GM12878 (cell line): ENCODE measurements around the gene RXFP1. TPM values are rescaled to one million over a fixed set of nuclear protein-coding genes. Genes with fewer than 3 reads are reported as not detected.

ENCODE experiments used
- ATAC-seq: fragments of 200-7000 bp; cut with Tn5 transposase; 3 replicates; pipeline ENCODE4 v1.9.1; 2020; ENCODE audit warnings: mild to moderate bottlenecking, moderate library complexity
- BruUV-seq: library from RNA; stranded (reverse); fragments of 400-500 nt; replicated peaks from 2 replicates; lab custom pipeline; 2021; lab: Mats Ljungman, UMichigan
- CTCF ChIA-PET: fragments of 300-600 bp; sonication (Branson Sonifier 250); formaldehyde crosslinking; extraction: SDS; loops from one replicate; lab custom pipeline; 2021; ENCODE audit warnings: inconsistent platforms; lab: Yijun Ruan, JAX
- POLR2A ChIA-PET: fragments of 350-600 bp; formaldehyde crosslinking; extraction: SDS; loops from one replicate; lab custom pipeline; 2021; ENCODE audit warnings: inconsistent platforms; lab: Charles Lee
- RAD21 ChIA-PET: fragments of 300-600 bp; sonication (Branson Sonifier 250); formaldehyde crosslinking; loops from one replicate; lab custom pipeline; 2023; ENCODE audit warnings: antibody characterized with exemption; ENCODE audit not compliant: unreplicated experiment; lab: Charles Lee
- SMC1A ChIA-PET: fragments of 300-600 bp; sonication (Branson Sonifier 250); formaldehyde crosslinking; loops from one replicate; lab custom pipeline; 2023; ENCODE audit not compliant: unreplicated experiment, uncharacterized antibody; lab: Charles Lee
- DNase-seq: peaks from one replicate; pipeline ENCODE4 v3.0.0-alpha.2; 2011; ENCODE audit warnings: low read depth, low spot score
- FAIRE-seq: peaks from 3 replicates; lab custom pipeline; 2011; peaks lifted over from hg19 to GRCh38; lab: Jason Lieb, UNC
- H2AFZ ChIP-seq: 2 replicates; pipeline ENCODE4 v1.6.0; 2011; ENCODE audit warnings: low read depth, low read length, control low read depth; ENCODE audit not compliant: control insufficient read depth
- H3K27ac ChIP-seq: 2 replicates; pipeline ENCODE4 v1.5.1; 2011; ENCODE audit warnings: control low read depth; ENCODE audit not compliant: control insufficient read depth, insufficient read depth
- H3K27me3 ChIP-seq, 2 experiments: replicated peaks in 1 of 2; 2 replicates each; pipeline versions ENCODE4 v1.6.0 to v1.6.1; 2011; ENCODE audit warnings: low read length in 1 of 2; ENCODE audit not compliant: control insufficient read depth in 2 of 2, insufficient read depth in 2 of 2
- H3K36me3 ChIP-seq, 2 experiments: 2 replicates each; pipeline ENCODE4 v1.5.1; 2011; ENCODE audit warnings: low read length in 1 of 2; ENCODE audit not compliant: control insufficient read depth in 2 of 2, insufficient read depth in 2 of 2
- H3K4me1 ChIP-seq: 2 replicates; pipeline ENCODE4 v1.6.1; 2011; ENCODE audit warnings: mild to moderate bottlenecking, low read length, moderate library complexity, mixed read lengths; ENCODE audit not compliant: control insufficient read depth, insufficient read depth
- H3K4me2 ChIP-seq: 2 replicates; pipeline ENCODE4 v1.6.0; 2011; ENCODE audit warnings: control low read depth; ENCODE audit not compliant: control insufficient read depth, insufficient read depth
- H3K4me3 ChIP-seq: fragments of 200-600 bp; sonication (generic); 2 replicates; pipeline ENCODE4 v1.5.1; 2016
- H3K79me2 ChIP-seq: 2 replicates; pipeline ENCODE4 v1.6.0; 2011; ENCODE audit warnings: low read length; ENCODE audit not compliant: control insufficient read depth, insufficient read depth
- H3K9ac ChIP-seq: 2 replicates; pipeline ENCODE4 v1.8.0; 2011; ENCODE audit warnings: low read length, control low read depth, mixed read lengths; ENCODE audit not compliant: control insufficient read depth, insufficient read depth
- H3K9me3 ChIP-seq: replicated peaks from 3 replicates; pipeline ENCODE4 v1.5.1; 2011; ENCODE audit warnings: mild to moderate bottlenecking, low read length; ENCODE audit not compliant: control insufficient read depth, insufficient read depth
- H4K20me1 ChIP-seq: 2 replicates; pipeline ENCODE4 v1.6.0; 2011; ENCODE audit not compliant: control insufficient read depth, insufficient read depth
- CBX3 ChIP-seq: fragments of 200-600 bp; sonication (generic); IDR thresholded peaks from 2 replicates; pipeline ENCODE4 v1.6.1; 2016; ENCODE audit warnings: low read depth, borderline replicate concordance
- CEBPZ ChIP-seq: fragments of 150-350 bp; IDR thresholded peaks from 2 replicates; pipeline ENCODE4 v1.6.1; 2016; ENCODE audit warnings: low read depth, low read length
- GABPA ChIP-seq: IDR thresholded peaks from 2 replicates; pipeline ENCODE4 v1.6.1; 2014; ENCODE audit warnings: antibody characterized with exemption, low read depth, mild to moderate bottlenecking, inconsistent platforms
- HCFC1 ChIP-seq: fragments of 150-350 bp; IDR thresholded peaks from 2 replicates; pipeline ENCODE4 v1.6.1; 2014; ENCODE audit warnings: low read length
- JUNB ChIP-seq: IDR thresholded peaks from 2 replicates; pipeline ENCODE4 v1.6.1; 2016; ENCODE audit warnings: antibody characterized with exemption, mild to moderate bottlenecking
- KAT2A ChIP-seq: conservative IDR thresholded peaks from 2 replicates; pipeline ENCODE4 v1.6.1; 2011; ENCODE audit warnings: low read depth, low read length; ENCODE audit not compliant: control insufficient read depth
- PAX8 ChIP-seq: fragments of 450-650 bp; IDR thresholded peaks from 2 replicates; pipeline ENCODE4 v1.6.1; 2017; ENCODE audit warnings: mild to moderate bottlenecking, moderate library complexity
- RB1 ChIP-seq: fragments of 450-650 bp; formaldehyde crosslinking; IDR thresholded peaks from 2 replicates; pipeline ENCODE4 v1.6.1; 2017; ENCODE audit warnings: mild to moderate bottlenecking, borderline replicate concordance
- RCOR1 ChIP-seq: conservative IDR thresholded peaks from 2 replicates; pipeline ENCODE4 v1.6.1; 2012; ENCODE audit warnings: low read depth, low read length, improper control_type of control experiment
- REST ChIP-seq: IDR thresholded peaks from 2 replicates; pipeline ENCODE4 v1.6.1; 2012; ENCODE audit warnings: mild to moderate bottlenecking, low read depth, low read length
- SREBF2 ChIP-seq: IDR thresholded peaks from 2 replicates; pipeline ENCODE4 v1.6.1; 2012; ENCODE audit warnings: mild to moderate bottlenecking, low read length
- WRNIP1 ChIP-seq: IDR thresholded peaks from 2 replicates; pipeline ENCODE4 v1.6.1; 2011; ENCODE audit warnings: low read depth, low read length, improper control_type of control experiment, borderline replicate concordance
- YBX1 ChIP-seq: fragments of 450-650 bp; IDR thresholded peaks from 2 replicates; pipeline ENCODE4 v1.6.1; 2016; ENCODE audit warnings: antibody characterized with exemption
- in situ Hi-C: fragments of 300-500 bp; cut with MboI; formaldehyde crosslinking; loops from 9 replicates; pipeline ENCODE4 v1.14.3; 2018; ENCODE audit warnings: mixed read lengths
- intact Hi-C: fragments of 100-400 bp; cut with micrococcal nuclease; formaldehyde crosslinking; loops from one replicate; pipeline ENCODE4 v1.14.2; 2022; ENCODE audit not compliant: unreplicated experiment
- polyA plus RNA-seq, 11 experiments: library from polyadenylated mRNA; depleted of rRNA in 4 of 11; unstranded in 6 of 11; stranded (reverse) in 5 of 11; fragments of >200 nt; fragmentation: Nextera tagmentation in 4 of 11; fragmentation: Illumina TruSeq in 1 of 11; extraction: Ambion mirVana in 4 of 11; extraction: Trizol in 1 of 11; gene quantifications; 1 replicate in 1 of 11; 2 replicates in 10 of 11; pipeline versions ENCODE4 v1.2.1 to v1.2.3, GENCODE V29; 2011 to 2016; ENCODE audit warnings: inconsistent platforms in 2 of 11, missing spikeins in 2 of 11, low read depth in 1 of 11
- total RNA-seq, 4 experiments: library from RNA; depleted of rRNA in 3 of 4; stranded (reverse); fragments of >200 nt in 3 of 4; fragmentation: Illumina TruSeq in 1 of 4; extraction: Trizol in 1 of 4; gene quantifications; 2 replicates each; pipeline versions ENCODE4 v1.2.1 to v1.2.3, GENCODE V29; 2013 to 2021

The RXFP1 gene
- total and polyA plus RNA-seq, 10 of the 15 experiments (the other 5 are each of a cell fraction or from before 2014, with no cell fraction given): 0.12 TPM; not detected in 9

- no peaks in the 10 kb centered on the region for H3K27me3 ChIP-seq
- POLR2A ChIA-PET: no interaction called here
- SMC1A ChIA-PET: no interaction called here
- TF ChIP-seq GABPA (no peak), WRNIP1 (no peak), RCOR1 (no peak), REST (no peak), HCFC1 (no peak), KAT2A (no peak), RB1 (no peak), CBX3 (no peak), PAX8 (no peak), JUNB (no peak), CEBPZ (no peak), YBX1 (no peak), SREBF2 (no peak)
- TF ChIP-seq, all 136 proteins: peak for 0
- H3K36me3 ChIP-seq: no peaks in the 10 kb centered on the region
- H3K4me3 ChIP-seq: no peak overlapping the region
- BruUV-seq: no TSS peak
- ChIA-PET CTCF (no interaction called here), RAD21 (no interaction called here)
- in situ Hi-C loops (no loop called here), intact Hi-C loops (no loop called here)
- ATAC-seq (no peak), DNase-seq (no peak), FAIRE-seq (no peak)
- H2AFZ ChIP-seq: no peak overlapping the region
- H3K4me1 ChIP-seq: no peaks in the 10 kb centered on the region
- no peak overlapping the region for H3K9ac ChIP-seq
- H3K4me2 ChIP-seq: no peak overlapping the region
- no peaks in the 10 kb centered on the region for H3K79me2 ChIP-seq
- no peaks in the 10 kb centered on the region for H3K9me3 ChIP-seq
- H3K27ac ChIP-seq: no peak overlapping the region
- no peaks in the 10 kb centered on the region for H4K20me1 ChIP-seq
These were observed 59.5 kb downstream of the RXFP1 start for GRCh38 chr4:158581161-158581560.
